ENCODE data around the gene GBGT1.

GBGT1 gene

DNA sequence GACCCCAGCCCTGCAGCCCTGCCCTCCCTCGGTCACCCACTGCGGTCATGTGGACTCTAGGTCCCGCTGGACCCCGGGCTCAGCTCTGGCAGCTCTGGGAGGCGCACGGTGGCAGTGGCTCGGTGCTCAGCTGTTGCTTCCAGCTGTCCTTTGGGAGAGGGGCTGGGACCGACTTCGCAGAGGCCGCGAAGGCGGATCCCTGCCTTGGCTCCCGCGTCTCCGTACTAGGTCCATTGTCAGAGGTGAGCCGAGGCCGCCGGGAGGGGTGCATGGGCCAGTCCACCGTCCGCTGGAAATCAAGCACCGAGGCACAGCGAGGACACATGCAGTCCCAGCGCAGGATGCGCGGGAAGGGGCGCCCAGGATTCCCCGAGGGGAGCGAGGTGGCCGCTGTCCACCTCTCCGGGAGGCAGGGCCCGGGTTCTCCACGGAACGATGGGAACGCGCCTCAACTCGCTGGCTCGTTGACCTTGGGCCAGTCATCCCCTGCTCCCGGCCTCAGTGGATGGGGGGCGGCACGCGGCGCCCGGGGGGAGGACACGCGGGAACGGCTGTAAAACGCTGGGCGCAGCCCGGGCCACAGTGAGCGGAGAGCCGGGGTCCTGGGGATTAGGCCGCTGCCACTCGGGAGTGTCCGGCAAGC, 732 bp downstream of the GBGT1 start:
- DNase-seq (ENCODE audit: low read depth in 3 of 3), result no peak

DNA sequence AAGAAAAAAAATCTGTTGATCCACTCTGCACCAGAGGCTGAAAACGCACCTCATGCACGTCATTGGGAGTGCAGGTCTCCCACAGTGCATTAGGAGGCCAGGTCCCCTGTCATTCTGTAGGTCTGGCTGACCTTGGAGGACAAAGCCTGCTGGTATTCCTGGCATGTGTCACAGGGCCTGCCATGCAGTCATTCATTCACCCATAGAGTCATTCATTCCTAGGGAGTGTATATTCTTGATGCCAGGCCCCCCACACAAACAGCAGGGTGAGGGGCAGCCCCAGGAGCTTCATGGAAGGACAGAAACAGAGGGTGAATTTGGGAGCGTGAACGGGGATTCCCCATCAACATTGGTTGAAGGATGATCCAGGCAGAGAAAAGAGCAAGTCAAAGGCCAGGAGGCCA, 2.2 kb downstream of the GBGT1 start:
- DNase-seq (ENCODE audit: low read depth in 3 of 3), result no peak

DNA sequence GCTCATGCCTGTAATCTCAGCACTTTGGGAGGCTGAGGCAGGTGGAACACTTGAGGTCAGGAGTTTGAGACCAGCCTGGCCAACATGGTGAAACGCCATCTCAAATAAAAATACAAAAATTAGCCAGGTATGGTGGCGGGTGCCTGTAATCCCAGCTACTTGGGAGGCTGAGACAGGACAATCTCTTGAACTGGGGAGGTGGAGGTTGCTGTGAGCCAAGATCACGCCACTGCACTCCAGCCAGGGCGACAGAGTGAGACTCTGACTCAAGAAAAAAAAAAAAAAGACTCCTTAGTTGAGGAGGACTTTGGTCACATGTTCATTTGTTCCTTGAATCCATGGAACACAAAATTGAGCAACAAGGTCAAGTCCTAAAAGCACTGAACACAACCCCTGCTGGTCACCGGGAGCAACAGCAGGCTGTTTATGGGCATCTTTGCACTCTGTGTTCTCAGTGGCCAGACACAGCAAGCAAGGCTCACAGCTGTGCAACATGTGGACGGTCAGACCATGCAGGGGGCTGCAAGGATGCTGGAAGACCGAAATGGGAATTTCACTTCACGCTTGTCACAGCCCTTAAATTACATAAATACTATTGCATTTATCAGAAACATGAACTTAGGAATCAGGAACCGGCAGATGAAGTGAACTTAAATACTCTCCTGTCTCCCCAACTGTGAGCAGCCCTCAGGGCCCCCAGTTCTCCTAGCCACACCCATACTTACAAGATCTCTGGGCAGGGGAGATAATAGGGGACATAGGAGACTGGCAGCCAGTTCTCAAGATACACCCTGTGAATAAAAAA, 2.8 kb downstream of the GBGT1 start:
- DNase-seq (ENCODE audit: low read depth in 3 of 3), result no peak

DNA sequence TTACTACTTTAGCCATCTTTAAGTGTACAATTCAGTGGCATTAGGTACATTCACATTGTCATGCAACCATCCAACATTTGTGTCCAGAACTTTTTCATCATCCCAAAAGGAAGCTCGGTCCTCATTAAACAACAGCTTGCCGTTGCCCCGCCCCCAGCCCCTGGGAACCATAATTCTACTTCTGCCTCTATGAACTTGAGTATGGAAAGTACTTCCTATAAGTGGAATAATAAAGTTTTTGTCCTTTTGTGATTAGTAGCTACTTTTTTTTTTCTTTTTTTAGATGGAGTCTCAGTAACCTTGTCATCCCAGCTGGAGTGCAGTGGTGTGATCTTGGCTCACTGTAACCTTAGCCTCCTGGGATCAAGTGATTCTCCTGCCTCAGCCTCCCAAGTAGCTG, 5.0 kb downstream of the GBGT1 start:
- no peak for DNase-seq (ENCODE audit: low read depth in 3 of 3)

DNA sequence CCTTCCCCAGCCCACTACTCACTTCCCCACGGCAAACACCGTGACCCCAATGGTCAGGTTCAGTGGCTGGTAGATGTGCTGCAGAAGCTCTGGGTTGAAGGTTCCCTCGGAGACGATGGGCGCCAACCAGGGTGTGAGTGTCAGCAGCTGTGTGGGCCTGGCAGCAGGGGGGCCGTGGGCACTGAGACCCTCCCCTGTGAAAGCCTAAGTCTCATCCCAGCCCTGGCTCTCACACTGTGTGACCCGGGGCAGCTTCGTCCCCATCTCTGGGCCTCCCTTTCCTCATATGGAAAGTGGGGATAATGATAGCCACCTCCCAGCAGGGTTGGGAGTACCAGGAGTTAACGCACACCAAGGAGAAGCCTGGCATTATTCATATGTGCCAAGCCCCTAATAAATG, 8.6 kb downstream of the GBGT1 start:
- no peak for DNase-seq (ENCODE audit: low read depth in 3 of 3)

DNA sequence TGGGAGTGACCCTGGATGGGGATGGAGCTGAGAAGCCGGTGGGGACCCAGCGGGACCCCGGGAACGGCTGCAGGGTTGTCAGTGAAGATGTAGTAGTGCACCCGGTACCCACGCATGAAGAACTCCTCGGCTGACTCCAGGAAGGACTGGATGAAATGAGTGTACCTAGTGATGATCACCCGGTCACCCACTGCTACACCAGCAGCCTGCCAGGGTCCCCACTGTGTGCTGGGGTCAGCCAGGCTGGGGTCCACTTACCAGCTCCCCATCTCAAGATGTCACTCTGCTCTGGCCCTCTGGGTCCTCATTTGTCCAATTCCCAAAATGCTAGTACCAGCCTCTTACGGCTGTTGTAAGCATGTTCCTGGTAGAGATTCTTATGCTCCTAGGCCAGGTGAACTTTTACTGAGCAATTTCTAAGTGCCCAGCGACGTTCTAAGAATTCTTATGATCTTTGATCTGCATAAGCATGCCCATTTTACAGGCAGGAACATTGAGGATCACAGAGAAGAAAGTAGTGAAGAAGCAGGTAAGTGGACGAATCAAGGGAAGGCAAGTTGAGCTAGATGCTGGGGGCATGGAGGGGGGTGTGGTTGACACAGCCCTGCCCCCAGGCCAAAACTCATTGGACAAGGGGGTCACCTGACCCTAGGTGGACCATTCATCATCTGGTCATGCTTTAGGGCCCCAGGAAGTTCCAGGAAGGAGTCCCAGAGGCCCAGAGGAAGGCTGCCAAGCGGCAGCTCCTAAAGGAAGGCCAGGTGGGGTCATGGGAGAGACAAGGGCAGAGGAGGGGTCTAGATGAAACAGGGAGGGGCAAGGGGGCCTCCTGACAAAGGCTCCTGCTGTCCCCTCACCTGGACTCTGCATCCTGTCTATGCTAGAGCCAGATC, 9.4 kb downstream of the GBGT1 start:
- no peak for DNase-seq (ENCODE audit: low read depth in 3 of 3)

DNA sequence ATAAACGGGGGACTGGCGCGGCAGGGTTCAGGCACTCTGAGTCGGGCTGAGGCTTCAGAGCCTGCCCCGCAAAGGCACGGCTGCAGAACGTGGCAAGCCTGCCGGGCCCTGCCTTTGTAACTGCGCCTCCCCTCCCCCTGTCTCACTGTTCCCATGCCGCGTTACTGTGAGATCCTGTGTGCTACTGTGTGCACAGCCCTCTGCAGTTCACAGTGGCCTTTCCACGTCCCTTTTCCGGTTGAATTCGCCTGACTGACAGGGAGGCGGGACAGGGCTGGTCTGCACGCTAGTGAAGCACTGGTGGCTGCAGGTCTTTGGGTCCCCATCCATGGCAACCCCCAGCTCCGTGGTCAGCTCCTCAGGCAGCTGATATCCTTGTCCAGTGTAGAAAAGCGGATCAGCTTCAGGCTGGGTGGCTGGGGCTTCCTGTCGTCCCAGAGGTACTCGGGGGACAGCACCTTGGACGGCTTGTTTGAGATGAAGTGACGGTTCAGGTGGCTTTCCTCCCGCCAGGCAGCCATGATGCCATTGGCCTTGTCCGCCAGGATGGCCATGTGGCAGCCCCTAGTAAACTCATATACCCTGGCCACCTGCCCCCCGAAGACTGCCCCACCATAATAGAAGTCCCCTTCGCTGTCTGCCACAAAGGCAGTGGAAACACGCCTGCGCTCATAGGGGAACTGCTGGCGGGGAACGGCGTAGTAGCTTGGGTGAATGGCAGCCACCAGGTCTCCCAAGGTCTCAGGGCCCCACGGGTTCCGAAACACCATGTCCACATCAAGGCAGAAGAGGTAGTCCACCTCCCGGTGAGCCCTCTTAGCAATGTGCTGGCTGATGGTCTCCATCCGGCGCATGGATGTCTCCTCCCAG, 10.3 kb downstream of the GBGT1 start:
- DNase-seq (ENCODE audit: low read depth in 3 of 3), result no peak

DNA sequence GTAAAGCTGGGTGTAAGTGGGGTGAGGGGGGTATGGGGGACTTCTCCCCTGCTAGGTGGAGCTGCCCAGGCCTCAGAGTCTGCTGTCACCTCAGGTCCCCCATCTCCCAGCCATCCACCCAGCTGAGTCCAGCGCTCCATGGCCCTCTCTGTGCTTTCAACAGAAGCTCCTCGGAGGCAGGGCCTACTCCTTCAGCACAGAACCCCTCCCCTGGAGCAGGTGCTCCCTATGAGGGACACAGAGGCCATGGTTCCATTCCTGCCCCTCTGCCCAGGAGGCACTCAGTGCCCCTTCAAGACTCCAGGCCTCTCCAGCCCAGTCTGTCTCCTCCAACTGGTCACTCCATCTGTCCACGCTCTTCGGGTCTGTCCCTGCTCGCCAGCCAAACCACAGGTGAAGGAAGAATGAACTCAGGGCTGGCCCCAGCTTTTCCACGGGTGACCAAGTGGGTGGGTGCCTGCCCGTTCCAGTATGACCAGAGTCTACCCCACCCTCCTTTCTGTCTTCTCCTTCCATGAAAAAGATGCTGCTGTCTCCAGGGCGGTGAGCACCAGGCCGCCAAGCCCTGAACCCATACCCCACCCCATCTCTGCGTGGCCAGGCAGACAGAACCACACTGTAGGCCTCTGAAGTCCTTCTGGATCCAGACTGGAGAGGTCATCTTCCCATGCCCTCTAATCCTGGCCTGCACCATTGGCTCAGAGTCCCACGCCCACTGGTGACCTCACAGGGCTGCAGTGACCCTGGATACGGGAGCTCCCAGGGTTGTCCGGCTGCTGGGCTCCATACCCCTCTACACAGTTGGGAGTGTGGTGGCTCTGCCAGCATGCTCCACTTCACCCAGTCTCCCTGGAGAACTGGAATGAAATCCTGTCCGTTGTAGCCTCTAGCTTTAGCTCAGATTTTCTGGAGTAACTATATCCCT, 11.9 kb downstream of the GBGT1 start:
- no peak for DNase-seq (ENCODE audit: low read depth in 3 of 3)

DNA sequence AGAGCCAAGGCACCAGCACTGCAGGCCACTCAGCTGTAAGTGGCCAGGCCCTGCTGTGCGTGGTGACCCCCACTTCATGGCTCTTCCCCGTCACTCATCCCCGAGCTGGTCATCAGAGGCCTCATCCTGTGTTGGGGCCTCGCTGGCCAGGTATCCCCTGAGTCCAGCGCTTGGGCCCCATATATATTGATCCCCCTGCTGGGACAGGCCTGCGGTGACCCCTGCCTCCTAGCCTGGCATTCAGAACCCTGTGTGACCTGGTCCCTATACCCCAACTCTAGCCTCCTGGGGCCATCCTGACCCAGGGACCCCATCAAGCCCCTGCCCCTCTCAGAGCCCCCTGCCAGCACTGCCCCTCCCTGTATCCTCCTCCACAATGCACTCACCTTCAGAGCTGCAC, 12.7 kb downstream of the GBGT1 start:
- no peak for DNase-seq (ENCODE audit: low read depth in 3 of 3)

DNA sequence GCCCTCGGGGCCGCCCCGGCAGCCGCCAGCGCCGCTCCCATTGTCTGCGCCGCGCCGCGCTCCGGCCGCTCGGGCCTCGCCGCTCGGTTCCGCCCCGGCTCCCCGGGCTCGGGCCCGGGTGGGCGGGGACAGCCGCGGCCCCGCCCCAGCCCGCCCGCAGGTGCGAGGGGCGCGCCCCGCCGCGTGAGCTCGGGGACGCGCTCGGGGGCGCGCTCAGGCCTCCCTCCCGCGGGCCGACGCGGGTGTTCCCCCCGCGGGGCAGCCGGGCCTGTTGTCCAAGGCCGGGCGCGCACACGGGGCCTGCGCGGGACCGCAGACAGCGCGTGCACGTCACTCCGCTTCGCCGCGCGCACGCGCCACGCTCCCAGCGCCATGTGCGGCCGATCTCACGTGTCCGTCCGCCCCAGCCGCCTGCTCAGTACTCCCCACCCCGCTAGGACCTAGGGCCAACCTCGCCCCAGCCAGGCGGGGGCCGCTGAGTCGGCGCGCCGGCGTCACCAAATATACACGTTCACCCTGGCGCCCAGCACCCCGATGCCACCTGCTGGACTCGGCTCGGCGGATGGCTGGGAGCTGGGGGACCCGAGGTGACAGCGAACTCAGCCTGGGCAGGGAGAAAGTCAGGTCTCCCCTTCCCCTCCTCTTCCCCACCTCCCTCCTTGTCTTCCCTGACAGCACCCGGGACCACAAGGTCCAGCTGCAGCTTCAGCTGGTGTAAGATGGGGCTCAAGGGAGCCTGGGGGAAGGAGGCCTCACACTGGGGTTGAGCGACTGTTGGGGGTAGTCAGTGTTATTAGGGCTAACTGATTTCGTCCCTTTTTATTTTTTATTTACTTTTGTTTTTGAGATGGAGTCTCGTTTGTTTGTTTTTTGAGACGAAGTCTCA, 14.3 kb downstream of the GBGT1 start:
- DNase-seq (ENCODE audit: low read depth in 3 of 3), result peak; percentile 62 to 80 (median 68)

DNA sequence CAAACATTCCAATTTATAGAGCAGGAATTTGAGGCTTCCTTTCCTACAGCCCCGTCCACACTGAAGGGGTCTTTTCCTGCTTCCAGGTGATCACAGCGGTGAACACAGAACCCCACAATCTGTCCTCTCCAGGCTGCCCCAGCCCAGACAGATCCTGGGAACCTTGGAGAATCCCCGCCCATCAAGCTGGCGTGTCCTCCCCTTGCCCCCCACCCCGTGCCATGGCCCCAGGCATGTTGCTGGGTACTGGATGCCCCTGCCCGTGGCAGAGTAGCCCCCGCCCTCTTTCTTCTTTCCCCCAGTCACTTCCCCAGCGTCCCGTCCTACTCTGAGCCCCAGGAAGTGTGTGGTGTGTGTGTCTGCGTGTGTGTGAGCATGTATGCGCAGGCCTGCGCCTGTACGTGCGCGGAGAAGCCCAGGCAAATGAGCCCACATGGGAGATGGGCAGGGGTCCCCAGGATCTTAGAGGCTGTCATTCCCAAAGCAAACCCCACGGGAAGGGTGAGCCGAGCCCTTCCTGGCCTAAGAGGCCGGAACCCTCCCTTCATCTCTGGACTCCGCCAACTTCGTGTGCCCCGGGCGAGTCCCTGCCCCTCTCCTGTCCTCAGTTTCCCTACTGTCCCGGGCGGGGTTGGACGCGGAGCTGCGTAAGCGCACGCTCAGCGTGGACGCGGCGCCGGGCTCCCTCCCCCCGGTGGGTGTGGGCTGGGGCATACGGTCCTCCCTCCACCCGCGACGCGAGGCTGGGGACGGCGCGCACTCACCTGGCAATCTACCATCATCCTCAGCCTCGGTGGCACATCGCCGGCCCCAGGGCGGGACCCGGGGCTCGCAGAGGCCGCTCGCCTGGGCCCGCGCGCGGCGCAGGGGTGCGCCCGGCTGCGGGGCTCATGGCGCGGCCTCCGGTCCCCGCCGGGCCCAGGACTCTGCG, 15.2 kb downstream of the GBGT1 start:
- peak in 1 of 3 experiments; percentile 60 for DNase-seq (ENCODE audit: low read depth in 3 of 3)

- DNase-seq (ENCODE audit: low read depth in 3 of 3), result peak; percentile 61 to 83 (median 70)
Observed at GRCh38 chr9:133147412-133148198, 16.1 kb downstream of the GBGT1 start.

GRCh38 chr9:133146746-133147411, 16.8 kb downstream of the GBGT1 start:
- DNase-seq (ENCODE audit: low read depth in 3 of 3), result no peak

GRCh38 chr9:133144904-133145851, 18.5 kb downstream of the GBGT1 start:
- no peak for DNase-seq (ENCODE audit: low read depth in 3 of 3)

DNA sequence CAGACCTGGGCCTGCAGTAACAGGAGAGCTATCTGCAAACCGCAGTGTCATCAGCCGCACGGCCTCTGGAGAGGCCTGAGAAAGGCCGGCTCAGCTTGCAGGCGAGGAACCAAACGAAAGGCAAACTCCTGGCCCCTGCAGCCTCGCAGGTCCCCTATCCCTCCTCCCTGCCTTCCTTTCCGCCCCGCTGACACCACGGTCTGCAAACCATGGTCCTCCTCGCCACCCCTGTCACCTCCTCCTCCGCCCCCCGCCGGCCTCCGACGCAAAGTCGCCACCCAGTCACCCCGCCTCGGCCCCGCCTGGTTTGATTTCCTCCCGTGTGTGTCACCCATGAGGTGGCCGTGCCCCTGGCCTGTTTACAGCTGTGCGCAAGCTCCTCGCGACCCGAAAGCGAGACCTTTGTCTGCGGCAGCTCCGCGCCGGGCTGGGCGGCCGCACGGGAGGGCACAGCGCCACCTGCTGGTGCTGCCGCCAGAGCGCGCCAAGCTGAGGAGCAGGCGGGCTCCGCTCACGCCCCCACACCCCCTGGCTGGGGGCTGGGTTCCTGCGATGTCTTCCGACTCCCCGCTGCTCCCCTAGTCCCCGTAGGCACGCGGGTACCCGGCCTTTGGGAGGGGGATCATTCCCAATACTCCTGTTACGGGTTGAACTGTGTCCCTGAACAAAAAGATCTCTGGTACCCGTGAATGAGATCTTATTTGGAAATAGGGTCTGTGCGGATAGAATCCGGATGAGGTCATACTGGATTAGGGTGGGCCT, 19.4 kb downstream of the GBGT1 start:
- DNase-seq (ENCODE audit: low read depth in 3 of 3), result peak; percentile 86 to 92 (median 87)
